ENCODE measurements around the gene SH2D3C. TPM values are rescaled to one million over a fixed set of nuclear protein-coding genes. Genes with fewer than 3 reads are reported as not detected.

Gene SH2D3C
- polyA plus RNA-seq, 1 experiment: 0.04 TPM

DNA sequence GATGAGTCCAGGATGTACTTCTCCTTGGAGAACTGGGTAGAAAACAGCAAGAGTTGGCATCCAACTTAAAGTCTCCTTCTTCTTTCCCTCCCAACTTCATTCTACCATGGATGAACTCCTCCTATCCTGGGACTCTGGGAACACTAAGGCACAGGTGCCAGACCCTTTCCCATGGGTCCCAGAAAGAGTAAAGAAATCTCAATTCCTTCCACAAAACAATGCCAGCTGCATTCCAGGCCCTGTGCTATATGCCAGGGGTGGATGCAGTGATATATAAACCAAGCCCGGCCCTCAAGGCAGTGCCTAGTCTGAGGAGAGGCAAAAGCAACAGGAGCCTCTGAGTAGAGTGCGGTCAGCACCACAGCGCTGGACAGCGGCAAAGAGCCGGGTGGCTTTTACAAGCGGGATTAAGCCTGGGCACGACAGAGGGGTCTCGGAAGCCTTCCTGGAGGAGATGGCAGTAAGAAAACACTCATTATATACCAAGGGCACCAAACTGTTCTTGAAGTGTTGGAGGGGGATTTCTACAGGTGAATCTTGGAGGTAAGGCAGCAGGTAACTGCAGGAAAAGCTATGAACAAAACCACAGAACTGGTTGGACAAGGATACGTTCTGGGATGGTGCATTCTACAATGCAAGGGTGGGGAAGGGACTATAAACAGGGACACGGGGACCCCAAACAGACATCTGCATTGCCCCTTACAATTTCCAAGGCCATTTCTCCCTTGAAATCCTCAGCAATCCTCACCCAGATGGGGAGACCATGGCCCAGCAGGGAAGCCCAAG lies 27.0 kb downstream of the SH2D3C start:
- TF ChIP-seq, protein P1, sequence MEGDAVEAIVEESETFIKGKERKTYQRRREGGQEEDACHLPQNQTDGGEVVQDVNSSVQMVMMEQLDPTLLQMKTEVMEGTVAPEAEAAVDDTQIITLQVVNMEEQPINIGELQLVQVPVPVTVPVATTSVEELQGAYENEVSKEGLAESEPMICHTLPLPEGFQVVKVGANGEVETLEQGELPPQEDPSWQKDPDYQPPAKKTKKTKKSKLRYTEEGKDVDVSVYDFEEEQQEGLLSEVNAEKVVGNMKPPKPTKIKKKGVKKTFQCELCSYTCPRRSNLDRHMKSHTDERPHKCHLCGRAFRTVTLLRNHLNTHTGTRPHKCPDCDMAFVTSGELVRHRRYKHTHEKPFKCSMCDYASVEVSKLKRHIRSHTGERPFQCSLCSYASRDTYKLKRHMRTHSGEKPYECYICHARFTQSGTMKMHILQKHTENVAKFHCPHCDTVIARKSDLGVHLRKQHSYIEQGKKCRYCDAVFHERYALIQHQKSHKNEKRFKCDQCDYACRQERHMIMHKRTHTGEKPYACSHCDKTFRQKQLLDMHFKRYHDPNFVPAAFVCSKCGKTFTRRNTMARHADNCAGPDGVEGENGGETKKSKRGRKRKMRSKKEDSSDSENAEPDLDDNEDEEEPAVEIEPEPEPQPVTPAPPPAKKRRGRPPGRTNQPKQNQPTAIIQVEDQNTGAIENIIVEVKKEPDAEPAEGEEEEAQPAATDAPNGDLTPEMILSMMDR (IDR thresholded peaks at IDR 0.05; ENCODE audit: insufficient read depth, low read depth, low read length): no peak
- no peak for DNase-seq (ENCODE audit: low read depth)
- Histone ChIP-seq H3K4me3 (ENCODE audit: low read depth, low read length) (no peak overlapping the region), H3K27me3 (ENCODE audit: control insufficient read depth, insufficient read depth, low read length) (peaks cover 30% of the 10 kb centered on the region), H3K36me3 (ENCODE audit: control insufficient read depth, insufficient read depth, low read length) (no peaks in the 10 kb centered on the region)
- CTCF ChIA-PET: interaction anchor here (0.8 kb wide), 1 partner anchor 16 kb away, joined by 3 read pairs; the partner anchor contains the start of gene TOR2A
- POLR2A ChIA-PET: no interaction called here

DNA sequence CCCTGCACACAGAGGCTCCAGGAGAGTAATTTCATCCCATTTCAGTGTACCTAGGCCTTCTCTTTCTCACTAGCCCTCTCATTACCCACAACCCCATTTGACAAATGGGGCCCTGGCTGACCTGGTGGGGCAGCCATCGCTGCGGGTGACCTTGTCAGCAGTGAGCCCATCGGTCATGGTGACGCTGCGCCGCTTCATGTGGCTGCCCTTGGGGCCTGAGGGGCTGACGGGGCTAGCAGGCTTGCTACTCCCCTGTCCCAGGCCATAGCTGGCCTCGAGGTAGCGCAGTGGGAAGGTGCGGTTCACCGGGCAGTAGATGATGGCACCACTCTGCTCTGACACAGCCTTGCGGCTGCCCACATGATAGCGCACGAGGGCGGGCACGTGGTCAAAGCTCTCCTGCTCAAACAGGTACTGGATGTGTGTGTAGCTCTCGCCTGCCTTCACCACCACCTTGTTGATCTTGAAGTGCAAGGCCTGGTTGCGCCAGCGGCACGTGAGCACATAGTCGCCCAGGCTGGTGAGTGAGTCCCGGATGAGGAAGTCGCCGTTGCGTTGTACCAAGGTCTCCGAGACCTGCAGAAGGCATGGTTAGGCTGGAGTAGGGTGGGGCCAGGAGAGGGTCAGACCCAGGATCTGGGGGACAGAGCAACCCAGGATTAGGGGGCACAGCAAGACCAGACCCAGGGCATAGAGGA lies 29.2 kb downstream of the SH2D3C start:
- H3K27me3 ChIP-seq (ENCODE audit: control insufficient read depth, insufficient read depth, low read length): peaks cover 19% of the 10 kb centered on the region
- POLR2A ChIA-PET: no interaction called here
- TF ChIP-seq, protein P1 (IDR thresholded peaks at IDR 0.05; ENCODE audit: insufficient read depth, low read depth, low read length): no peak
- CTCF ChIA-PET: interaction anchor here (0.5 kb wide), 1 partner anchor 19 kb away, joined by 3 read pairs; no protein-coding TSS in a partner anchor
- no peak for DNase-seq (ENCODE audit: low read depth)
- no peaks in the 10 kb centered on the region for H3K36me3 ChIP-seq (ENCODE audit: control insufficient read depth, insufficient read depth, low read length)
- H3K4me3 ChIP-seq (ENCODE audit: low read depth, low read length): no peak overlapping the region

DNA sequence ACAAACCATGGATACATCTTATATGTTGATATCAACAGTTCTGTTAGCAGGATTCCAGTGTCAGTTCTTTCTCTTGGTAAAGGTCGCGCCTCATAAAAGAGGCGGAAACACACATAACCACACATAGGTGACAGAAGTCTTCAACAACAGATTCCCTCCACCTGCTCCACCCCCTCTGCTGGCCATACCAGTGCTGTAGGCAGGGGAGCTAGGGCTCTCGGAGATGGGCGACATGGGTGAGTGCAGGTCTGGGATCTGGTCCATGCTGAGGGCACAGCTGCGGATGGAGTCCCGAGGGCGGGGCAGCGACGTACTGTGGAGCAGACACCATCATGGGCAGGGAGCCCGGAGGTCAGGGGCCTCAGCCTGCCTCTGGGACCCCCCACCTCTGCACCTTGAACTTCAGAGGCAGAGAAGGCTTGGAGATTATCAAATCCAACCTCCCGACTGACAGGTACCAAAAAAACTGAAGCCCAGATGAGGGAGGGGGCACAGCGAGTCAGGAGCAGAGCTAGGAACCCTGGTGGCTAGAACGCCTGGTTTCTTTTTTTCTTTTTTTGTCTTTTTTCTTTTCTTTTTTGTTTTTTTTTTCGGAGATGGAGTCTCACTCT lies 31.4 kb downstream of the SH2D3C start:
- ChIA-PET CTCF (interaction anchor here (1.0 to 1.3 kb wide), 2 partner anchors 10 to 12 kb away, joined by 3 read pairs; partner anchors contain the start of gene TOR2A), POLR2A (no interaction called here)
- DNase-seq (ENCODE audit: low read depth): no peak
- Histone ChIP-seq H3K27me3 (ENCODE audit: control insufficient read depth, insufficient read depth, low read length) (peaks cover 6% of the 10 kb centered on the region), H3K36me3 (ENCODE audit: control insufficient read depth, insufficient read depth, low read length) (no peaks in the 10 kb centered on the region), H3K4me3 (ENCODE audit: low read depth, low read length) (no peak overlapping the region)
- TF ChIP-seq, protein P1 (IDR thresholded peaks at IDR 0.05; ENCODE audit: insufficient read depth, low read depth, low read length): no peak

DNA sequence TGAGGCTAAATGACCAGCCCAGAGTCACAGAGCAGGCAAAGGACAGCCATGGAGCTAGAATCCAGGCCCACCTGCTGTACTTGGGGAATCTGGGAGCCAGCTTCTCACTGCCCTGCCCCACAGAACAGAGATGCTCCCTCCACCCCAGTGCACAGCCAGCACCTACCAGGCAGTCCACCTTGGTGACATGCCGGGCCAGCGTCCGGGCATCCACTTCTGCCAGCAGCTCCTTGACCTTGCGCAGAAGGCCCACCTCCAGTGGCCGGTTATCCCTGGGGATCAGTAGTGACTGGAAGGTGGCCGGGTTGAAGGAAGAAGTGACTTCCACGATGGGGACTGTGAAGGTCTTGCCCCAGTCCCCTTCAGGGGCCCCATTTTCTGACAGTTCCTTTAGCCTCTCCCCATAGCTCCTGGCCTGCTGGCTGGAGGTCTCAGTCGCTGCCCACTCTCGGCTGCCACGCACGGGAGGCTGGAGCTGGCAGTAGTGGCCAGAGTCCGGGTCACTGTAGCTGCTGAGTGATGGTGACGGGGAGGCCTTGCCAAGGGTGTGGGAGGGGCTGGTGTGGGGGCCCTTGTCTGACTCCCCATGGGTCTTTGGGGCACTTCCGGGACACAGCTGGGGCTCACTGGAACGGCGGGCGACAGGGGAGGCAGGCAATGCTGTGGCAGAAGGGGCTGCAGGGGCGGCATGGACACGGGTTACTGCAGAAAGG lies 33.9 kb downstream of the SH2D3C start:
- Histone ChIP-seq H3K4me3 (ENCODE audit: low read depth, low read length) (no peak overlapping the region), H3K36me3 (ENCODE audit: control insufficient read depth, insufficient read depth, low read length) (no peaks in the 10 kb centered on the region), H3K27me3 (ENCODE audit: control insufficient read depth, insufficient read depth, low read length) (peaks cover 6% of the 10 kb centered on the region)
- TF ChIP-seq, protein P1 (IDR thresholded peaks at IDR 0.05; ENCODE audit: insufficient read depth, low read depth, low read length): no peak
- ChIA-PET CTCF (interaction anchor here (0.7 to 4.1 kb wide), 6 partner anchors 8 to 176 kb away, joined by 3 to 32 read pairs (median 4); partner anchors contain the start of gene TOR2A), POLR2A (no interaction called here)
- DNase-seq (ENCODE audit: low read depth): no peak
